ENCODE results near the gene PTPRU. TPM values are rescaled to one million over a fixed set of nuclear protein-coding genes. Genes with fewer than 3 reads are reported as not detected.

The PTPRU gene
- total RNA-seq, 4 donors from 2014 or later = 15.0 to 46.7 (median 29.0) TPM

- DNase-seq (ENCODE audit: low spot score in 2 of 2) = no peak
- 72% methylated on average over 19 of the region's 19 CpGs for WGBS
- Histone ChIP-seq H3K9me3 (no peaks in the 10 kb centered on the region), H3K4me1 (no peaks in the 10 kb centered on the region), H3K4me3 (no peak overlapping the region), H3K36me3 (peaks cover 12% of the 10 kb centered on the region), H3K27ac (no peak overlapping the region), H3K27me3 (no peaks in the 10 kb centered on the region)
- TF ChIP-seq CTCF (IDR thresholded peaks at IDR 0.05) (no peak), POLR2A (IDR thresholded peaks at IDR 0.05) (no peak), EP300 (IDR thresholded peaks at IDR 0.05) (no peak), POLR2AphosphoS5 (IDR thresholded peaks at IDR 0.05) (no peak)
Measured at GRCh38 chr1:29324771-29325351, 88.5 kb downstream of the PTPRU start.

- no peak for DNase-seq (ENCODE audit: low spot score in 2 of 2)
- TF ChIP-seq CTCF (IDR thresholded peaks at IDR 0.05) (no peak), POLR2A (IDR thresholded peaks at IDR 0.05) (no peak), POLR2AphosphoS5 (IDR thresholded peaks at IDR 0.05) (no peak), EP300 (IDR thresholded peaks at IDR 0.05) (no peak)
- Histone ChIP-seq H3K4me3 (no peak overlapping the region), H3K27me3 (no peaks in the 10 kb centered on the region), H3K36me3 (peaks cover 12% of the 10 kb centered on the region), H3K9me3 (no peaks in the 10 kb centered on the region), H3K4me1 (no peaks in the 10 kb centered on the region), H3K27ac (no peak overlapping the region)
- no CpG with 5 or more reads among the region's 4 CpGs for WGBS
Measured at GRCh38 chr1:29325675-29326074, 89.4 kb downstream of the PTPRU start.

GRCh38 chr1:29326123-29326522 lies 89.8 kb downstream of the PTPRU start:
- Histone ChIP-seq H3K4me1 (no peaks in the 10 kb centered on the region), H3K9me3 (no peaks in the 10 kb centered on the region), H3K4me3 (no peak overlapping the region), H3K27me3 (no peaks in the 10 kb centered on the region), H3K36me3 (peaks cover 12% of the 10 kb centered on the region), H3K27ac (no peak overlapping the region)
- 93% methylated on average over 2 of the region's 2 CpGs for WGBS
- TF ChIP-seq POLR2A (IDR thresholded peaks at IDR 0.05) = no peak
- no peak for TF ChIP-seq POLR2AphosphoS5 (IDR thresholded peaks at IDR 0.05)
- no peak for TF ChIP-seq EP300 (IDR thresholded peaks at IDR 0.05)
- TF ChIP-seq CTCF (IDR thresholded peaks at IDR 0.05) = no peak
- no peak for DNase-seq (ENCODE audit: low spot score in 2 of 2)

GRCh38 chr1:29327223-29327935 lies 91.1 kb downstream of the PTPRU start:
- TF ChIP-seq EP300 (IDR thresholded peaks at IDR 0.05) (no peak), POLR2AphosphoS5 (IDR thresholded peaks at IDR 0.05) (no peak), CTCF (IDR thresholded peaks at IDR 0.05) (no peak), POLR2A (IDR thresholded peaks at IDR 0.05) (no peak)
- Histone ChIP-seq H3K27me3 (peaks cover 5% of the 10 kb centered on the region), H3K4me1 (no peaks in the 10 kb centered on the region), H3K9me3 (no peaks in the 10 kb centered on the region), H3K27ac (no peak overlapping the region), H3K4me3 (no peak overlapping the region), H3K36me3 (peaks cover 8% of the 10 kb centered on the region)
- WGBS = 94% methylated on average over 5 of the region's 9 CpGs
- no peak for DNase-seq (ENCODE audit: low spot score in 2 of 2)

- no peak overlapping the region for H3K4me3 ChIP-seq
- no peak overlapping the region for H3K27ac ChIP-seq
- DNase-seq (ENCODE audit: low spot score in 2 of 2) = no peak
- no peaks in the 10 kb centered on the region for H3K4me1 ChIP-seq
- H3K9me3 ChIP-seq = no peaks in the 10 kb centered on the region
- H3K27me3 ChIP-seq = peaks cover 6% of the 10 kb centered on the region
- 91% methylated on average over 8 of the region's 9 CpGs for WGBS
- TF ChIP-seq POLR2AphosphoS5 (IDR thresholded peaks at IDR 0.05) = no peak
- TF ChIP-seq POLR2A (IDR thresholded peaks at IDR 0.05) = no peak
- TF ChIP-seq CTCF (IDR thresholded peaks at IDR 0.05) = no peak
- TF ChIP-seq EP300 (IDR thresholded peaks at IDR 0.05) = no peak
- peaks cover 4% of the 10 kb centered on the region for H3K36me3 ChIP-seq
Measured at GRCh38 chr1:29329022-29329775, 92.9 kb downstream of the PTPRU start.

Measured in suprapubic skin (tissue), 4 donors.